GM19372 (cell line): ENCODE results near the gene HTR4.

Experiments used
- ATAC-seq: cut with Tn5 transposase; IDR thresholded peaks from one replicate; pipeline ENCODE4 v1.9.1; 2021; ENCODE audit warnings: mild to moderate bottlenecking, low read depth, moderate library complexity; ENCODE audit not compliant: unreplicated experiment

The HTR4 gene

DNA sequence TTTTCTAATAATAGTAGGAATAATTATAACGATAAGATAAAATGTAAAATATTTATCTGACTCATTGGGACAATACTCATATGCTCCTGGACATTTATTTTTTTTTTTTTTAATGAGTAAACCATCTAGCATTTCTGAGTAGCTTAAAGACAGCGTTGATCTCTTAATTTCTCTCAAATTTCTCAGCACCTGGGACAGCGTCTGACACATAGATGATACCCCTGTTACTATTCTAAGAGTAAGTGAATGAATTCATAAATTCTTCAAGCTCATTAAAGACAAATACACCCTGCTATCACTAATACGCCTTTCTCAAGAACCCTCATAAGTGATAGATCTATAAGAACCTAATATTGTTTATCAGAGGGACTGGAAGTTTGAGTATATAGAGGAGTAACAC lies 12.0 kb upstream of the HTR4 start:
- ATAC-seq: no peak

DNA sequence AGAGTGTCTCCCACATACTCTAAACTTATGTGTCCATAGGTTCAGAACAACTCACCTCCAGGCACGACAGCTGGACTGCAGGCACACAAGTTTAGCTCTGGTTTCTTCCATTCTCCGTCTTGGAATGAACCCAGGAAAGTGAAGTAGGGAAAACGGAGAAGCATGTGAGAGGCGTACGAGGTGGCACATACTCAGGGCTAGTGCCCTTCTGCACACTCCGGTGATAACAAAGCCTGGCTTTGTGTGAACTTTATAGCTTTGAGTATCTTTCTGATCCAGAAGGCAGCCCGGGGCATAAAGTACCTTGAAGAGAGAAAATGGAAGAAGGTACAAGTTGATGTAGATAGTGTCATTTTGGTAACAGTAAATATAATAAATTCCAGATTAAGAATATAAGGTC lies 11.1 kb upstream of the HTR4 start:
- no peak for ATAC-seq

DNA sequence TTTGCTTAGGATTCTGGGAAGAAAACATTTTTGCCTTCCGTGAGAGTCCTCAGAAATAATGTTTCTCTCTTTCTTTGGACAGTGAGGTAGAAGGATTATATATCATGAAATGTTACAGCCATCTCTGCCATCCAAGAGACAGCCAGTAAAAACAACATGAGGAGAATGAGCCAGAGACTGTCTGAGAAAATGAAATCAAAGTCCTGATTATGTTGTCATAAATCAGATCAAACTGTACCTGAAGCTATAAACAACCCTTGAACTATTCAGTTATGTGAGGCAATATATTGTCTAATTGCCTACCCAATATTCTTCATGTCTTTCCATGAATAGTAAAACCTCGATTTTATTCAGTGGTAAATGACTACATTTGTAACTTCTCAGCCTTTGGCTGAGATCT lies 9.2 kb upstream of the HTR4 start:
- no peak for ATAC-seq

DNA sequence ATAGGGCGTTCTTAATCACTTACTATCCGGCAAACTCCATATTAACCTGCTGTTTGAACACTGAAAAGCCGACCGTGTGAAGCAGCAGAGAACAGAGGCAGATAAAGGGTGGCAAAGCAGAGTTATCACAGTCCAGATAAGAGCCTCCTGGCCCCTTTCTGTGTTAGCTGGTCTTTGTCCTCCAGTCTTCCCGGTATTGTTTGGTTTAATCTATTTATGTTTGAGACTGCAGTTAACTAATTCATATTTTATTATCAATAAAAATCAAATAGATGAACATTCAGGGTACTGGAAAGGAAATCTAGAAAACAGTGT lies 6.0 kb upstream of the HTR4 start:
- no peak for ATAC-seq

DNA sequence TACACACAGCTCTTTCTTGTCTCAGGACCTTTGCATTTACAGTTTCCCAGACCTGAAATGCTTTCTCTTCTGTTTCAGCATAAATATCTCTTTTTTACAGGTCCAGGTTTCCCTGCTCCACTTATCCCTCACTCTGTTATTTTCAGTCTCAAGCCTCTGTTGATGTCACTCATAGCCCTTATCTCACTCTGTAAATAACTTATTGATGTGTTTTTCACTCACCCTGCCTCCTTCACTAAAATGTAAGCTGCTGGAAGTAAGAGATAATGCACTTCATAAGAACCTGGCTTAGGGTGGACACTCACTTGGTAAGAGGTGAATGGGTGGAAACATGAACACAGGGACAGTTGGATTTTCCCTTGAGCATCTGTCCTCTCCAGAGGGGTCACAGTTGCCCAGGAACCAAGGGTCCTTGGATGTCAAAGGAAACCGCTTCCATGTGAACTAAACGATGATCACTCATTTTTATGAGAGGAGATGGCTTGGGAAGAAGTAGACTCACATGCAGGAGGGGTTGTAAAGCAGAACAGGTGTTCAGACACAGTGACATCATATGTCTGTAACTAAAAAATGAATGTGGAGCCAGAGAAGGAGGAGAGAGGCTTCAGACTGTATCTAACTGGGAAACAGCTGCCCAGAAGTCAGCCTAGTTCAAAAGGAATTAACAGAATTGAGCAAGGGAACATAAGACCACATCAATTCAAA lies 5.5 kb upstream of the HTR4 start:
- ATAC-seq: no peak

DNA sequence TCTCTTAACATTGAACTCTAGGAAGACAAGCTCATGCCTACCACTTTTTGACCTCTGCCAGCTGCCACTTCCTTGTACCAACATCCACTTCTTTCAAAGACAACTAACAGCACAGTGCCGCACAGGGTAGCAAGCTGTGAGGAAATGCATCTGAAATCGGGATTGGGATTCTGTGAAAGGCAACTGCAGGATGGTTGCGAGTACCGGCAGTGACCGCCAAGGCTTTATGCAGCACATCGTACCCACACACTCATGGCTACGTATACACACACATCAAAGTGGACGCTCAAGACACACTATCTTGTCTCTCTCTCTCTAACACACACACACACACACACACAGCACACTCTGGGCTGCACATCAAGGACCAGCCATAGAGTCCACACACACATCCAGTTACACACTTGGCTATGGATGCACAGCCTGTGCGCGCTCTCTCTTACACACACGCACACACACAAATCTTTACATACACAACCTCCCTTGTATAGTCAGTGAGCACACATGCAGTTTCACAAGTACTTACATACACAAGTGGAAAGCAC lies 964 bp downstream of the HTR4 start:
- no peak for ATAC-seq

DNA sequence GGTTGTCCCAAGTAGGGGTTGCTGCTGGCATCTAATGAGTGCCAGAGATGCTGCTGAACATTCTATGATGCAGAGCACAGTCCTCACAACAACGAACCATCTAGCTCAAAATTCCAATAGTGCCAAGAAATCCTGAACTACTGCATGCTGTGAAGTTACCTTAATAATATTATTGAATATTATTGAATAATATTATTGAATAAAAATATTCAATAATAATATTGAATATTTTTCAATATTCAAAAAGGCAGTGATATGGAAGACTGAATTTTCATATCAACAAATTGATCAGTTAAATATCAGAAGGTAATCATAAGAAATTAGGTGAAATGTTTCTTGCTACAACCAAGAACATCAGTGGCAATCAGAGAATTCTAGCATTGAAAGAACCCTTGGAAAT lies 2.8 kb downstream of the HTR4 start:
- ATAC-seq: no peak

DNA sequence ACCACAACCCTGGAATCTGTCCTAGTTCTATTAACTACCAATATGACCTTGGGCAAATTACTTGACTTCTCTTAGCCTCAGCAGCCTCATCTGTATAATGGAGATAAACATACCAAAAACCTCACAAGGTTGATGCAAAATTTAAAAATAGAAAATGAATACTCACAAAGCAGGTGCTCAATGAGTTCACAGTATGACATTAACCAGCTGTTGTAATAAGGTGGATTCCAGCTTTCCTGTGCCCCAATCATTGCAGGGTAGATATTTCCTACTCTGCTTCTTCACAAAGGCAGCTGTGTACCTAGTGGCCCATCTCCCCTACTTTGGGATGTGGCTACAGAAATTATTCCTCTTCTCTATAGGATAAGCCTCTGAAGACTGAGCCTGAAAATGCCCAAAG lies 8.8 kb downstream of the HTR4 start:
- ATAC-seq: no peak

DNA sequence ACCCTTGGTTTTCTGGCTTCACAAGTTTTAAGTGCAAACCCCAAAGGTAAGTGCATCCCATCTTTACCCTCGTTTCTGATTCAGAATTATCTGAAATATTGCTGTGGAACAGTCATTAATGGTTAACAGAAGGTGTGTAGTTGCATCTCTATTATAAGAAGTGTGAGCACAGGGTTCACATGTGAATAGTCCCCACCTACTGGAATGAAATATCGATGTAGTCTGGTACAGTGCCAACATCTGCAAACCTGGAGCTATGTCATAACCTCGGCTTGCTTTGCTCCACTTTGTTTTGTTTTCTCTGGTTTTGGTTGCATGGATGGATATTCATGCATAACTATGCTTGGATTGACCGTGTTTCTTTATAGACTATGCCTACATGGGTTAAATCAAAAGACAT lies 12.6 kb downstream of the HTR4 start:
- no peak for ATAC-seq

DNA sequence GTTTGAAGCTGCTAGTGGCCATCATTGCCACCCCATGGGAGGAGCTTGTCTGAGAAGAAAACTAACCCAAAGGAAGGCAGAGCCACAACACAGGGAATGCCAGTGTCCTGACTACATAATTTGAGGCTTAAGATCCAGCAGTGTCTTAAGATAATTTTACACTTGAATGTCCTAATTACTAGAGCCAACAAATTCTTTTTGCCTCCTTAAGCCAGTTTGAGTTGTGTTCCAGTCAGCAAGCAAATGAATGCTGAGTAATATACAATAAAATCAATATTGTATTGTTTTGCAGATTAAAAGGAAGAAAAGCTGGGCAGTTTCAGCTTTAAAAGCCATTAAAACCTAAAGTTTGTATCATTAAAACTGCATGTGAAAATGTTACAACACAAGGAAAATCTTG lies 13.9 kb downstream of the HTR4 start:
- ATAC-seq: no peak

DNA sequence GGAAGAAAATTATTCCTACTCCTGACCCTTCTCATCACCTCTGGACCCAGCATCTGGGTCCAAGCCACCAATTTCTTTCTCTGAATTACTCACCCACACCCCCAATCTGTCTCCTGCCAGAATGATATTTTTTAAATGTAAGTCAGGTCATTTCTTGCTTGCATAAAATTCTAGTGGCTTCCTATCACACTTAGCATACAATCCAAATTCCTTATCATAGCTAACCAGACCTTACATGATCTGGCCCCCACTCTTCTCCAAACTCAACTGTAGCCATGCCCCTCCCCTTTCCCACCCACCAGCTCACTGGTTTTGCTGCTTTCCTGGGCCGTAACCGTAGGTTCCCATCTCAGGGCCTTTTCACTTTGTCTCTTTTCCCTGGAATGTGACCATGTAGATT lies 15.2 kb downstream of the HTR4 start:
- ATAC-seq: no peak

DNA sequence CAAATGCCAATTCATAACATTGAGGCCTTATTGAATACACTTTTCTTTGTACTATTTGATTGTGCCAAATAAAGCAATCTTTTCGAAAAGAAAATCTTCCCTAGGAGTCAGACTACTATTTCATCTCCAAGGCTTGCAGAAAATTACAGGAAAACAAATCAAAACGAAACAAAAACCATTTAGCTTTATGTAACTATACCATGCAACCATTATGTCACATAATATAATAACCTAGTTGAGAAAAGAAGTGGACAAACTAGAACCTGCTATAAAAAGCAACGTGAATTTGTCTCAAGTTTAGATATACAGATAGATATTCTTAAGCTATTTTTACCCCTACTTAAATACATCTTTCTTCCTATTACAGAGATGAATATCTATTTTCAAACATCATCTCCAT lies 18.0 kb downstream of the HTR4 start:
- ATAC-seq: no peak

DNA sequence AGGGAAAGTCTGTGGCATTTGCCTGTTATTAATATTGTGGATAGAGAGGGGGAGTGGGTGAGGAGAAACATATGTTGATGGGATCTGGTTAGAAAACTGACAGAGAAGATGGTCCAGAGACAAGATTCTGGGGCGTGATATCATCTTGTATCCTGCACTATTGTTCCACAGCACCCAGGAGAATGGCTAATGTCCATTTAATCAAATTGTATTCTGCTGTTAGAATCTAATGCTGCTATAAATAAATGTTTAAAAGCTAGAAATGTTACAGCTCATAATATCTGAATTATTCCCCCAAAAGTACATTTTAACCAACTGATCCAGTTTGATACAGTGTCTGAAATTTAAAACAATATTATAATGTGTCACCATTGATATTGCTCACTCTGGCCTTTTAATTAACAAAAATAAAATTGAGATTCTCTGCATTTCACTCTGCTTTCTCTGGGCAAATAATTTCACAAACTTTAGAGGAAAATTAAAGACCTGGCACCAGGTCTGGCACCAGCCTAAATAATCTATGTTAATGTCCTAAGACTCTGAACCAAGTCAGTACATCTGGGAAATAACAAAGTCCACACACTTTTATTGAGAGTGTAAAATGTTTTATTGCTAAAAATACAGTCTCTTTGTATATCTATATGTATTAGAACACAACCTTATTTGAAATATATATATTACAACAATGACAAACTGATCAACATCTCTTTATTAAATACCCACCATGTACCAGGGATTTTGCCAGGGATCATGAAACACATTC lies 18.8 kb downstream of the HTR4 start:
- ATAC-seq: no peak

DNA sequence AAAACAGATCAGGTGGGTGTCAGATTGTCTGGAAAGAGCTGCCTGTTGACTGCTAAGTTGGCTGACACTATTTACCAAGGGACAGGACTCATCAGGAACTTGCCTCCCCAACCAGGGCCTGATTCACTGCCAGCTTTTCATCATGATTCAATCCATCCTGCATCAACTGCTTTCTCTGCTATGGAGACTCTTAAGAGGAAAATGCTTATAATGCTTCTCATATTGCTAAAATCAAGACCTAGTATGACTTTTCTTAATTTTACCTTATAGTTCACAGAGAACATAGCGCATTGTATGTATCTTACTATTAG lies 21.3 kb downstream of the HTR4 start:
- ATAC-seq: no peak

DNA sequence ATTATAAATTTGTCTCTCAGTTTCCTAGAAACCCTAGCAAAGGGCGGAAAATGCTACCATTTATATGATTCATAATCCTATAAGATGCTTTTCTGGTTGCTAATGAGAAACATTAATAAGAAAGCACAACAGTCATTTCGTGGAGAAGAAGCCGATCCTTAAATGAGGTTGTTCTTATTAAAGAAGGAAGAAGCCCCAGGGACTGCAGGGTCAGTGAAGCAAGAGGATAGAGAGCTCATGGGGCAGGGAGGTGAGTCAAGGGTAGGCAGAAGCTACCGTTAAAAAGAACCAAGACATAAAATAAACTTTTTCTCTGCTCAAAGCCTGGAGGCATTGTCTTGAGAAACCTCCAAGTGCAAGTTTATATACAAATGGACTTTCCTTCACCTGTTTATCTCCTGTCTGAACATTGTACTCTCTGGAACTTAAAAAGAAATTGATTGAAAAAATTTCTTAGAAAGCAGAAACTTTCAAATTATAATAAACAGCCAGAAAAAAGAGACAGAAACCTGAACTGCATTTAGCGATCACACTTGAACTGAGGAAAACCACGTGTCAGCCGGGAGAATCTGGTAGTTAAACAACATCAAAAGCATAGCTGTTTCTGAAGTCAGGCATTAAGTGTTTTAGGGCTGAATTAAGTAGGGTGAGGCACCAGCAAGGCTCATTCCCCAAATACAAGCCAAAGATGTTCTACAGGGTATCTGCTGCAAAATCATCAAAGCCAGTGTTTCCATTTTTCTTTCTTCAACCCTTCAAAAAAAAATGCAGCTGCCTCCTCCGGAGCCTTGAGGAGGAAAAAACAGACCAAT lies 21.9 kb downstream of the HTR4 start:
- no peak for ATAC-seq

DNA sequence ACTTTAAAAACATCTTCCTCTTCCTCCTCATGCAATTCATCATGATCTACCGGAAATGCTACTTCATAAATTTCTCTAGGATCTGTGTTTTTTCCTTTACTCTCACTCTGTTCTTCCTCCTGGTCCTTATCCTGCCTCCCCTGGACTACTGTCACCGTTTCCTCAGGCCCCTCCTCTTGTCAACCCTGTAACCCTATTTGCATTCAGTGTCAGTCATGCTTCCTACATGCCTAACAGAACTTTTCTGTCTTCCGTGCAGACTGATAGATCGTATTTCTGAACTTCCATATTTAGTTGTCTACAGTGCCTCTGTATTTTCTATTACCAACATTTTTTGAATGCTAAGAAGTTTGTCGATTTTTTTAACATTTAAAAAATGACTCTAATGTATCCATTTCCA lies 27.3 kb downstream of the HTR4 start:
- ATAC-seq: no peak

DNA sequence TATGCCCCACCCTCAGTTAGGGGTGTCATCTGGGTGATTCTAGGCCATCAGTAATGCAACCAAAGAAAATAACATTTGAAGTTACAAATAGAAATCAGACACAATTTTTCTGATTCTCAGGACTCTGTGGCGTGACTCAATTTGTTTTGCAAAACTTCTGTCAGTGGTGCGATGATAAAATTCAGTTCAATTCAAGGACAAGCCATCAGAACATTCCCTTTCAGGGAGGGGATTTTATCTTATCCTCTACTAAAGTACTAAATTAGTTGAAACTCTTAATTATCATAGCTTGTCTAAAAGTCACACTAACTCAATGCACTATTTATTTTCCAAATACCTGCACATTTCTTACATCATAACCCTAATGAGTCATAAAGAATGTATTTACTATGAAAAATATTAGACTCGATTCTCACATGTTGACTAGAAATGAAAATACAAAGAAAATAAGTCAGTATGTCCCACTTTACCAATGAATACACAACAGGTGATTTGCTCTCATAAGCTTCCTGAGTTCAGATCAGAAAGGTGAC lies 28.2 kb downstream of the HTR4 start:
- ATAC-seq: no peak

DNA sequence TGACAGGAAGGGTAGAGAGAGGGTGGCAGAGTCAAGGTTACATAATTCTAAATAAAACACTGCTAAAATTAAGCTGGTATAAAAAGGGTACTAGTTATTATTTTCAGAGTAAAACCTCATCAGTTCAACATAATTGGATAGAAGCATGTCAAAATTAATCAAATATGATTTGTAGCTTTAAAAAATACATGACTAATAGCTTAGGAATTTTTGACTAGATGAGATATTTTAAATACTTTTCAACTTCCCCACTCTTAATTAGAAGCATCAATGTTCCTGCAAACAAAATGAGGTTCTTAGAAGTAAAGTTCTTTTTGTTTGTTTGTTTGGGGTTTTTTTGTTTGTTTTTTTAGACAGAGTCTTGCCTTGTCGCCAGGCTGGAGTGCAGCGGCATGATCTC lies 29.1 kb downstream of the HTR4 start:
- no peak for ATAC-seq

DNA sequence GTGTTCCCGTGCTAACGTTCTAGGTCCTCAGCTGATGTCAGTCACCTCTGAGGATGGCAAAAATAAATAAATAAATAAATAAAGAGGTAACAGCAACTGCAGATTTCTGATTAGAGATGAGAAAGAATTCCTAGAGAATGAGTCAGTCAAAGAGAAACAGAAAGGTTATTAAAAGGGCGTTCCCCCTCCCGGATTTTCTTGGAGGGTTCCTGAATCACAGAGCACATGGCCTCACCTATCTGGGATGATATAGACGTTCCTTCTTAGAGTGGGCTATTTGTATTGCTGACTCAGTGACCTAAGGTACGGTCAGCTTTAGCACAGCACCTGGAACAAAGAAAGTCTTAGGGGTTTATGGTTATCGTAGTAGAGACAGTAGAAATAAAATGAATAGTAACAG lies 30.6 kb downstream of the HTR4 start:
- no peak for ATAC-seq

DNA sequence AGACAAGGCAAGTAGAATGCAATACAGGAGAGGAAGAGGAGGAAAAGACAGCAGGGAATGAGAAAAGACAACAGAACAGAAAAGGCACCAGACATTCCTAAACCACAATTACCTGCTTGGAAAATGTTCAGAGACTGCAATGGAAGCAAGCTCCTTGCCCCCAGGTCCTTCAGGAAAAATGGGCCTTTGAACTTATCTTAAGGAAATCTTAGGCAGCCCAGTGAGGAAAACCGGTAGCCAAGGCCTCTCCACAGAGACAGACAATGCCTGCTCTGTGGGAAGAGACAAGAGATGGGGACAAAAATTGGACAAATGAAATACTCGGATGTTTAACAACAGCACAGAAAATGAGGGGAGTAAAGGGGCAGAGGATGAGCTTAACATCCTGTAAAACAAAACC lies 31.2 kb downstream of the HTR4 start:
- ATAC-seq: no peak

DNA sequence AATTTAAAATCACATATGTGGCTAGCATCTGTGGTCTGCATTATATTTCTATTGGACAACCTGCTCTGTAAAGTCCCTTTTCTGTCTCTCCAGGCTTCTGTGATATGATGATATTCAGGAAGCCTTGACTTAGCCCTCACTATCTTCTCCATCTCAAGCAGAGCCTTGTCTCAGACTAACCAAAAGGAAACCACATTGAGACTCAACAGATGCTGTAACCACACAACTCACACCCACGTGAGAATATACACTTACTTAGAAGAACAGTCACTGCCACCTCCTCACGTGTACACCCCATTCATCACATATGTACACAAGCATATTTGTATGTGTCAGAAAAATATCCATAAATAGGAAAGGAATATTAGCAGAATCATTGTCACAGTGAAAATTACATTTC lies 33.6 kb downstream of the HTR4 start:
- ATAC-seq: peak; percentile 76
